Activated CD8-positive, alpha-beta T cell treated with anti-CD3 and anti-CD28 coated beads, Interleukin-2, amount 10 ng/mL, durations not matched to agents 7 days and 5 days (primary cell): ENCODE results near the gene SMYD3. TPM values are rescaled to one million over a fixed set of nuclear protein-coding genes. Genes with fewer than 3 reads are reported as not detected.
"Not testable (repeated sequence)": the region's sequence is repeated elsewhere in the genome, so short reads cannot be mapped to it uniquely, and the experiment has no call there.

Experiments used
- ATAC-seq: fragments of 150-1000 bp; cut with Tn5 transposase; one replicate; pipeline ENCODE4 v1.10.0; 2021; ENCODE audit warnings: moderate library complexity
- CTCF ChIA-PET: fragments of 350-600 bp; sonication (Branson Sonifier 250); formaldehyde crosslinking; loops from one replicate; lab custom pipeline; 2021; ENCODE audit warnings: antibody characterized with exemption; lab: Charles Lee
- POLR2A ChIA-PET: fragments of 350-600 bp; sonication (Branson Sonifier 250); formaldehyde crosslinking; loops from one replicate; lab custom pipeline; 2021; ENCODE audit warnings: antibody characterized with exemption; lab: Charles Lee
- DNase-seq: peaks from one replicate; pipeline ENCODE4 v3.0.0-alpha.2; 2020
- H3K27ac Mint-ChIP-seq: one replicate; pipeline ENCODE4 v1.8.0; 2021; ENCODE audit warnings: mild to moderate bottlenecking, mixed read lengths
- H3K27me3 Mint-ChIP-seq: one replicate; pipeline ENCODE4 v1.8.0; 2021; ENCODE audit warnings: low read depth, mixed read lengths
- H3K36me3 Mint-ChIP-seq: one replicate; pipeline ENCODE4 v1.8.0; 2021; ENCODE audit warnings: low read depth, mixed read lengths
- H3K4me1 Mint-ChIP-seq: one replicate; pipeline ENCODE4 v1.8.0; 2021; ENCODE audit warnings: low read depth, mixed read lengths
- H3K4me3 Mint-ChIP-seq: one replicate; pipeline ENCODE4 v1.8.0; 2021; ENCODE audit warnings: mild to moderate bottlenecking, mixed read lengths
- H3K9me3 Mint-ChIP-seq: one replicate; pipeline ENCODE4 v1.8.0; 2022; ENCODE audit warnings: mixed read lengths; ENCODE audit not compliant: insufficient read depth
- total RNA-seq, 2 experiments: library from RNA; stranded (reverse); gene quantifications; one replicate each; pipeline ENCODE4 v1.2.3, GENCODE V29; 2021

The SMYD3 gene
- total RNA-seq, 2 experiments from 2014 or later: 22.7 to 23.2 TPM

DNA sequence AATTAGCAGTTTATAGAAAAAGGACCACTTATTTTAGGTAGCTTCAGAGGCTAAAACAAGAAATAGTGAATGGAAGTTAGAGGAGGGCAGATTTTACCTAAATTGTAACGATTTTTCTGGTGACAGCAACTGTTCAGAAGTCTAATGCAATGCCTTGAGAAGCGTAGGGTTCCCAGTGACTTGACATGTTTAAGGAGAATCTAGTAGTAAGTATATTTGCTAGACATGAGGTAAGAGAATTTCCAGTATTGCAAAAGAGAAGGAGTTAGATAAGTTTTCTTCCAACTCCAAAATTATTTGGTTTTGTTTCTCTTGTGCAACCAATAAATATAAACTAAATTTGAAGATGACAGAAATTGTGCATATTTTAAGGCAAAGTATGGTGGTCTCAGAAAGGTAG, 140.0 kb downstream of the SMYD3 start:
- no peak for ATAC-seq
- CTCF ChIA-PET: no interaction called here

DNA sequence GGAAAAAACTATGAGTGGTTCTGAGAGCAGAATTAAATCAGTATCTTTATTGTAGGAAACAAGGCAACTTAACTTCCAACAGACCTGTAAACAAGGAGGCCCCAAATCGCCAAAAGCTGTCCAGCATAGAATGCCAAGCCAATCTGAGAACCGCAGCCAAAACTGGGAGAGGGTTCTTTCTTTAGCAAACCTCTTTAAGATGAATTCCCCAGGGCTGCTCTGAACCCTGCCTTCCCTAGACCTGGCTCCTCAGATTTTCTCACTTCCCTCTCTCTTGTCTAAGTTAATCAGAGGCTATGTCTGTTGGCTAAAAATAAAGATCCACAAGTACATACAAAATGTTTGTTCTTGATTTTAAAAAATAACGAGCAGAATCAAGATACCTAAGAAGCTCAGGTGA, 141.4 kb downstream of the SMYD3 start:
- ChIA-PET CTCF (no interaction called here), POLR2A (no interaction called here)
- H3K27me3 Mint-ChIP-seq: no peaks in the 10 kb centered on the region
- no peak overlapping the region for H3K27ac Mint-ChIP-seq
- no peak overlapping the region for H3K4me3 Mint-ChIP-seq
- H3K9me3 Mint-ChIP-seq: peaks cover 8% of the 10 kb centered on the region
- DNase-seq (no peak), ATAC-seq (no peak)
- H3K36me3 Mint-ChIP-seq: peaks cover 2% of the 10 kb centered on the region
- H3K4me1 Mint-ChIP-seq: no peaks in the 10 kb centered on the region

More for the DNA sequence above, 140.0 kb downstream of the SMYD3 start:
- no peak overlapping the region for H3K4me3 Mint-ChIP-seq
- peaks cover 2% of the 10 kb centered on the region for H3K36me3 Mint-ChIP-seq
- H3K9me3 Mint-ChIP-seq: peaks cover 2% of the 10 kb centered on the region
- no peaks in the 10 kb centered on the region for H3K4me1 Mint-ChIP-seq
- no peak for DNase-seq
- POLR2A ChIA-PET: no interaction called here
- no peaks in the 10 kb centered on the region for H3K27me3 Mint-ChIP-seq
- H3K27ac Mint-ChIP-seq: no peak overlapping the region

GRCh38 chr1:246364415-246364941, 142.6 kb downstream of the SMYD3 start:
- POLR2A ChIA-PET: no interaction called here
- no peaks in the 10 kb centered on the region for H3K27me3 Mint-ChIP-seq
- peaks cover 2% of the 10 kb centered on the region for H3K36me3 Mint-ChIP-seq
- no peaks in the 10 kb centered on the region for H3K4me1 Mint-ChIP-seq
- H3K9me3 Mint-ChIP-seq: peaks cover 8% of the 10 kb centered on the region
- DNase-seq (no peak), ATAC-seq (no peak)
- CTCF ChIA-PET: no interaction called here
- no peak overlapping the region for H3K27ac Mint-ChIP-seq
- no peak overlapping the region for H3K4me3 Mint-ChIP-seq

DNA sequence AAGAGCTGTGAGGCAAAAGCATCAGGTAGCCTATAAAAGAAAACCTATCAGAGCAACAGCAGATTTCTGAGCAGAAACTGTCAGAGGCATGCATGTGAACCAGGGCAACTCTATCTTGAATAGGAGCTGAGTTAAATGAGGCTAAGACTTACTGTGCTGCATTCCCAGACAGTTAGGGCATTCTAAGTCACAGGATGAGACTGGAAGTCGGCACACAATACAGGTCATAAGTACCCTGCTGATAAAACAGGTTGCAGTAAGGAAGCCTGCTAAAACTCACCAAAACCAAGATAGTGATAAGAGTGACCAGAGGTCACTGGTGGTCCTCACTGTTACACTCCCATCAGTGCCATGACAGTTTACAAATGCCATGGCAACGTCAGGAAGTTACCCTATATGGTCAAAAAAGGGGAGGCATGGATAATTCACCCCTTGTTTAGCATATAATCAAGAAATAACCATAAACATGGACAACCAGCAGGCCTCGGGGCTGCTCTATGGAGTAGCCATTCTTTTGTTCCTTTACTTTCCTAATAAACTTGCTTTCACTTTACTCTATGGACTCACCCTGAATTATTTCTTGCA, 150.0 kb downstream of the SMYD3 start:
- DNase-seq, POLR2A ChIA-PET, ATAC-seq, H3K27ac Mint-ChIP-seq, H3K4me3 Mint-ChIP-seq, CTCF ChIA-PET, H3K27me3 Mint-ChIP-seq, H3K36me3 Mint-ChIP-seq, H3K9me3 Mint-ChIP-seq, H3K4me1 Mint-ChIP-seq: not testable (repeated sequence)

DNA sequence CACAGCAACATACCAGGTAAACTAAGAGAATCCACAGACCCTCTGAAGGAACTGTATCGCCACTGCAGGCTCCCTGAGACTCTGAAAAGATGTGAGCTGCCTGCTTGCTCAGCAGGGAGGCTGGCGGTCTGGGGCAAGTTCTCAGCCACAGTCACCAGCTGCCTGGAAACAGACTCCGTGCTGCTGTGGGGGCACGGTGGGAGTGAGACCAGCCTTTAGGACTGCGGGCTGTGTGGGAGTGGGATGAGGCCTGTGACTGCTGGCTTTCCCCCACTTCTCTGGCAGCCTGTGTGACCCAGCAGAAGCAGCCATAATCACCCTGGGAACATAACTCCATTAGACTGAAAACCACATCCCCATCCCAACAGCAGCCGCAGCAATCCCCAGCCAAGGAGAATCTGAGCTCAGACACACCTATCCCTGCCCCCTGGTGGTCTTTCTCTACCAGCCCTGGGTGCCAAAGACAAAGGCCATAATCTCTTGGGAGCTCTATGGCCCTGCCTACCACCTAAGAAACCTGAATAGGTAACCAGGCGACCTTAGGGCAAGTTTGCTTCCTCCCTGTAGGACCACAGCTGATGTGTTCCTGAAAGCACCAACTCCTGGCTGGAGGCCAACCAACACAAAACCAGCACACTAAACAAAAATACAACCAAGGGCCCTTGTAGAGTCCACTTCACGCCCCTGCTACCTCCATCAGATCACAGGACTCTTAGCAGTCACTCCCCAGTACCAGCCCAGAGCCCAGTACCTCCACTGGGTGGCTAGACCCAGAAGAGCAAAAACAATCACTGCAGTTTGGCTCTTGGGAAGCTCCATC, 151.5 kb downstream of the SMYD3 start:
- Mint-ChIP-seq H3K4me3 (no peak overlapping the region), H3K27me3 (no peaks in the 10 kb centered on the region), H3K4me1 (no peaks in the 10 kb centered on the region), H3K36me3 (peaks cover 3% of the 10 kb centered on the region), H3K9me3 (no peaks in the 10 kb centered on the region), H3K27ac (no peak overlapping the region)
- CTCF ChIA-PET: interaction anchor here (0.7 kb wide), 1 partner anchor 53 kb away, joined by 3 read pairs; no protein-coding TSS in a partner anchor
- DNase-seq (no peak), ATAC-seq (no peak)
- POLR2A ChIA-PET: no interaction called here

DNA sequence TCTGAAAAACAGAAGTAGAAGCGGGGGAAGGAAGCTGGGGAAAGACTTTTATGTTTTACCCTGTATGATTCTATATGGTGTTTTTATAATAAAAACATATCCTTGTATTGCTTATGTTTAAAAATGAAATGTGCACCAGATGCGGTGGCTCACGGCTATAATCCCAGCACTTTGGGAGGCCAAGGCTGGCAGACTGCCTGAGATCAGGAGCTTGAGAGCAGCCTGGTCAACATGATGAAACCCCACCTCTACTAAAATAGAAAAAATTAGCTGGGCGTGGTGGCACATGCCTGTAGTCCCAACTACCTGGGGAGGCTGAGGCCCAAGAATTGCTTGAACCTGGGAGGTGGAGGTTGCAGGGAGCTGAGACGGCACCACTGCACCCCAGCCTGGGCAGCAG, 155.4 kb downstream of the SMYD3 start:
- Mint-ChIP-seq H3K4me1 (no peaks in the 10 kb centered on the region), H3K27ac (no peak overlapping the region), H3K27me3 (no peaks in the 10 kb centered on the region), H3K36me3 (no peaks in the 10 kb centered on the region), H3K9me3 (no peaks in the 10 kb centered on the region), H3K4me3 (no peak overlapping the region)
- DNase-seq (no peak), ATAC-seq (no peak)
- CTCF ChIA-PET: no interaction called here
- POLR2A ChIA-PET: no interaction called here

DNA sequence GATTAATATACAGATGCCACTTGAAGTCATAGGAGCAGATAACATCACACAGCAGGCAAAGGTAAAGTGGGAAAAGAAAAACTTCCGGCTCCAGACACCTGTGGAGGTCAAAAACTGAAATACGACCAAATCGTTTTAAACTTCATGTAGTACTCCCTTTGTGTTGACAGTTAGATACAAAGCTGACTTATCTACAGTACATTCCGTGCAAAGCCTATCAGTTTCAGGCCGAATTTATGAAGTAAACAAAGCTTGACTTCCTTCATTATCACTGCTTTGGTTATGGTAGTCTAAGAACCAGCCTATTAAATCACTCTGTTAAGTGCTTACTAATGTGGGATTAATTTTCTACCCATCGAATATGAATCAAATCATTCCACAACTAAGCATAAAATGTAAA, 156.3 kb downstream of the SMYD3 start:
- no peak for DNase-seq
- Mint-ChIP-seq H3K4me3 (no peak overlapping the region), H3K27me3 (no peaks in the 10 kb centered on the region), H3K36me3 (peaks cover under 1% of the 10 kb centered on the region), H3K27ac (no peak overlapping the region), H3K9me3 (no peaks in the 10 kb centered on the region), H3K4me1 (no peaks in the 10 kb centered on the region)
- no peak for ATAC-seq
- ChIA-PET POLR2A (no interaction called here), CTCF (no interaction called here)

DNA sequence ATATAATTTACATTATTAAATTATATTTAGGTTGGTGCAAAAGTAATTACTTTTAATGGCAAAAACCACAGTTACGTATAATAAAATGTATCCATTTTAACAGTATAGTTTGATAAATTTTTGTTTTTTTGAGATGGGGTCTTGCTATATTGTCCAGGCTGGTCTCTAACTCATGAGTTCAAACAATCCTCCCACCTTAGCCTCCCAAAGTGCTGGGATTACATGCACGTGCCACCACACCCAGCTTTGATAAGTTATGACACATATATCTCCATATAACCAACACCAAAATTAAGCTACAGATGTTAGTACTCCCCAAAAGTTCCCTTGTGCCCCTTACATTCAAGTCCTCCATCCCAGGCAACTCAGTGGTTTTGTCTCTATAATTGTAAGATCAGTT, 163.1 kb downstream of the SMYD3 start:
- no peaks in the 10 kb centered on the region for H3K9me3 Mint-ChIP-seq
- no peaks in the 10 kb centered on the region for H3K27me3 Mint-ChIP-seq
- ATAC-seq (no peak), DNase-seq (no peak)
- CTCF ChIA-PET: no interaction called here
- POLR2A ChIA-PET: no interaction called here
- no peak overlapping the region for H3K4me3 Mint-ChIP-seq
- H3K36me3 Mint-ChIP-seq: peaks cover 6% of the 10 kb centered on the region
- H3K4me1 Mint-ChIP-seq: peaks cover 7% of the 10 kb centered on the region
- H3K27ac Mint-ChIP-seq: no peak overlapping the region

DNA sequence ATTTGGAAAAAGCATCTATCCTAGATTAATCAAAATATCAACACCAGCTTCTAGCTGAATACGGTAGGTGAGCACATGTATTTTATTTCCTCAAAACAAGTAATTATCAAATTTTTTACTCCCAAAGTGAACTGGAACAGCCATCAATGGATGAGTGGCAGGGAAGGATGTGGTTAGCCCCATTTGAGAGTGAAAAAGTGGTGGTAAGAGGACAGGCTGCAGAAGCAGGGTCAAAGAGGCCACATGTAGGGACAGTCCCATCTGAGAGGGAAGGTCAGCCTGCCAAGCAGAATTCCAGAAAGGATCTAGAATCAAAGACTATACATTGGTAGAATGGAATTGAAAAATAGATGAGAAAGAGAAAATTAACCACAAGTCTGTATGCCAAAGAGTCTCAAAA, 163.8 kb downstream of the SMYD3 start:
- ATAC-seq (no peak), DNase-seq (no peak)
- H3K4me1 Mint-ChIP-seq: peaks cover 10% of the 10 kb centered on the region
- ChIA-PET CTCF (no interaction called here), POLR2A (no interaction called here)
- H3K4me3 Mint-ChIP-seq: no peak overlapping the region
- H3K27me3 Mint-ChIP-seq: no peaks in the 10 kb centered on the region
- no peaks in the 10 kb centered on the region for H3K9me3 Mint-ChIP-seq
- H3K27ac Mint-ChIP-seq: no peak overlapping the region
- peaks cover 6% of the 10 kb centered on the region for H3K36me3 Mint-ChIP-seq

DNA sequence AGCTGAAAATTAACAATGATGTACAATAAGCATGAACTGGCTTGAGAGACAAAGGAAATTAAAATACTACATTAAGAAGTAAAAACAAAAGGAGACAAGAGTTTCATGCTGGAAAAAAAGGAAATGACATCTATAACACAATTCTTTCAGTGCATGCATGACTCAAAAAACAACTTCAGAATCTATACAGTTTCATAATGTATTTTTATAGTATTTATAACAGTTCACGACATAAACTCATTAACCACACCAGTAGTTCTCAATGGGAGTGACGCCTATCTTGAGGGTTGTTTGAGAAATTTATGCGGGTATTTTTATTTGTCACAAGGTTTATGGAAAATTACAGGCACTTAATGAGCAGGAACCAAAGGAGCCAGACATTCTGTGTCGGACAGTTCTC, 168.5 kb downstream of the SMYD3 start:
- no peak overlapping the region for H3K27ac Mint-ChIP-seq
- ATAC-seq (no peak), DNase-seq (no peak)
- ChIA-PET CTCF (no interaction called here), POLR2A (no interaction called here)
- no peaks in the 10 kb centered on the region for H3K27me3 Mint-ChIP-seq
- H3K4me1 Mint-ChIP-seq: peaks cover 9% of the 10 kb centered on the region
- H3K4me3 Mint-ChIP-seq: no peak overlapping the region
- peaks cover 5% of the 10 kb centered on the region for H3K36me3 Mint-ChIP-seq
- H3K9me3 Mint-ChIP-seq: no peaks in the 10 kb centered on the region

DNA sequence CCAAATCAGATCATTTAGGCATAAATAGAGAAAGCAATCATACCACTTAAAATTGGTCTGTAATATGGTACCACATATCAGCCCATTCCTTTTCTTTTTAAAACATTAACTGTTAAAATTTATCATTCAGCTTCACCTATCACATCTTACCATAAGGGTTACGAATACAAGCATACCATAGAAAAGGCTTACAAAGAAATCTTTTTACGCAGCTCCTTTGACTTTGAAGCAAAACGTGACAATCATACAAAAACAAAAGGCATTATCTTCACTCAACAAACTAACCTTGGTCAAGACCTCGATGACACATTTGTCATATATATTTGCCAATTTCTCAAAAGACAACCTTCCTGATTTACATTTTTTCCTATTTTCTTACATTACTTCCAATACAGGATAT, 169.0 kb downstream of the SMYD3 start:
- DNase-seq: no peak
- H3K36me3 Mint-ChIP-seq: peaks cover 9% of the 10 kb centered on the region
- H3K4me1 Mint-ChIP-seq: peaks cover 6% of the 10 kb centered on the region
- CTCF ChIA-PET: no interaction called here
- no peaks in the 10 kb centered on the region for H3K27me3 Mint-ChIP-seq
- H3K27ac Mint-ChIP-seq: no peak overlapping the region
- ATAC-seq: no peak
- H3K9me3 Mint-ChIP-seq: no peaks in the 10 kb centered on the region
- no peak overlapping the region for H3K4me3 Mint-ChIP-seq
- POLR2A ChIA-PET: no interaction called here

DNA sequence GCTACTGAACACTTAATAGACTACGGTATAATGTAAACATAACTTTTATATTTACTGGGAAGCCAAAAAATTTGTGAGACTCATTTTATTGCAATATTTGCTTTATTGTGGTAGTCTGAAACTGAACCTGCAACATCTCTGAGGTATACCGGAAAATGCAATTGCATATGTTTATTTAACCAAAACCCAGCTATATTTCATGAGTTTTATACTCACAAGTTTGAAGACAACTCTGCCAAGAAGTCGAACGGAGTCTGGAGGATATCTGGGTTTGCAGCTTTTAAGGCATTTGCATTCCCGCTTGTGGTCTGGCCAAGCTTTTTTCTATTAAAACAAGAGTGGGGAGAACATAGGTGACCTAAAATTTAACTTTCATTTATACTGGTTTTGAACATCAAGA, 171.9 kb downstream of the SMYD3 start:
- no peaks in the 10 kb centered on the region for H3K27me3 Mint-ChIP-seq
- POLR2A ChIA-PET: no interaction called here
- DNase-seq (no peak), ATAC-seq (no peak)
- CTCF ChIA-PET: no interaction called here
- peaks cover 19% of the 10 kb centered on the region for H3K36me3 Mint-ChIP-seq
- no peaks in the 10 kb centered on the region for H3K9me3 Mint-ChIP-seq
- H3K4me3 Mint-ChIP-seq: no peak overlapping the region
- H3K27ac Mint-ChIP-seq: no peak overlapping the region
- peaks cover 10% of the 10 kb centered on the region for H3K4me1 Mint-ChIP-seq
